Measurements from ENCODE around the gene OR2S2.

- no peak for TF ChIP-seq POLR2A (IDR thresholded peaks at IDR 0.05)
- TF ChIP-seq, protein P1, sequence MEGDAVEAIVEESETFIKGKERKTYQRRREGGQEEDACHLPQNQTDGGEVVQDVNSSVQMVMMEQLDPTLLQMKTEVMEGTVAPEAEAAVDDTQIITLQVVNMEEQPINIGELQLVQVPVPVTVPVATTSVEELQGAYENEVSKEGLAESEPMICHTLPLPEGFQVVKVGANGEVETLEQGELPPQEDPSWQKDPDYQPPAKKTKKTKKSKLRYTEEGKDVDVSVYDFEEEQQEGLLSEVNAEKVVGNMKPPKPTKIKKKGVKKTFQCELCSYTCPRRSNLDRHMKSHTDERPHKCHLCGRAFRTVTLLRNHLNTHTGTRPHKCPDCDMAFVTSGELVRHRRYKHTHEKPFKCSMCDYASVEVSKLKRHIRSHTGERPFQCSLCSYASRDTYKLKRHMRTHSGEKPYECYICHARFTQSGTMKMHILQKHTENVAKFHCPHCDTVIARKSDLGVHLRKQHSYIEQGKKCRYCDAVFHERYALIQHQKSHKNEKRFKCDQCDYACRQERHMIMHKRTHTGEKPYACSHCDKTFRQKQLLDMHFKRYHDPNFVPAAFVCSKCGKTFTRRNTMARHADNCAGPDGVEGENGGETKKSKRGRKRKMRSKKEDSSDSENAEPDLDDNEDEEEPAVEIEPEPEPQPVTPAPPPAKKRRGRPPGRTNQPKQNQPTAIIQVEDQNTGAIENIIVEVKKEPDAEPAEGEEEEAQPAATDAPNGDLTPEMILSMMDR (IDR thresholded peaks at IDR 0.05) = no peak
Observed at GRCh38 chr9:36006549-36007315, 48.8 kb upstream of the OR2S2 start.

Data from right lobe of liver (tissue), 4 donors.